WTC11 (cell line): ENCODE data around the gene ABHD17B. TPM values are rescaled to one million over a fixed set of nuclear protein-coding genes. Genes with fewer than 3 reads are reported as not detected.

Source experiments
- ATAC-seq: fragments of 200-7000 bp; cut with Tn5 transposase; 2 replicates; pipeline ENCODE4 v1.10.0; 2021; ENCODE audit warnings: mild to moderate bottlenecking, moderate library complexity
- CTCF ChIA-PET: fragments of 300-600 bp; sonication (Branson Sonifier 250); formaldehyde crosslinking; loops from one replicate; lab custom pipeline; 2021; ENCODE audit warnings: antibody characterized with exemption; lab: Charles Lee
- POLR2A ChIA-PET: fragments of 350-600 bp; sonication (Branson Sonifier 250); formaldehyde crosslinking; loops from one replicate; lab custom pipeline; 2021; ENCODE audit warnings: antibody characterized with exemption; lab: Charles Lee
- DNase-seq: peaks from one replicate; pipeline ENCODE4 v3.0.0; 2021; ENCODE audit warnings: low spot score
- H3K27ac Mint-ChIP-seq: 2 replicates; pipeline ENCODE4 v1.8.0; 2021; ENCODE audit warnings: mixed read lengths
- H3K27me3 Mint-ChIP-seq: 2 replicates; pipeline ENCODE4 v1.8.0; 2021; ENCODE audit warnings: low read depth, mild to moderate bottlenecking, moderate library complexity, mixed read lengths
- H3K36me3 Mint-ChIP-seq: 2 replicates; pipeline ENCODE4 v1.8.0; 2021; ENCODE audit warnings: mixed read lengths
- H3K4me1 Mint-ChIP-seq: 2 replicates; pipeline ENCODE4 v1.8.0; 2022; ENCODE audit warnings: mixed read lengths
- H3K4me3 Mint-ChIP-seq: 2 replicates; pipeline ENCODE4 v1.8.0; 2021; ENCODE audit warnings: mild to moderate bottlenecking, moderate library complexity, mixed read lengths
- H3K9me3 Mint-ChIP-seq: 2 replicates; pipeline ENCODE4 v1.8.0; 2021; ENCODE audit warnings: mixed read lengths
- ATF1 ChIP-seq: sonication (generic); formaldehyde crosslinking; IDR thresholded peaks from 2 replicates; pipeline ENCODE4 v1.8.1; 2023; ENCODE audit warnings: mild to moderate bottlenecking, moderate library complexity, missing genetic modification reagents
- CBFB ChIP-seq: sonication (generic); formaldehyde crosslinking; IDR thresholded peaks from 2 replicates; pipeline ENCODE4 v1.8.1; 2022; ENCODE audit warnings: mild to moderate bottlenecking, low read depth, missing genetic modification reagents
- E2F4 ChIP-seq: sonication (generic); formaldehyde crosslinking; IDR thresholded peaks from 2 replicates; pipeline ENCODE4 v1.8.1; 2022; ENCODE audit warnings: low read depth, mild to moderate bottlenecking, moderate library complexity, missing genetic modification reagents, borderline replicate concordance
- EMX1 ChIP-seq: fragments of 250-450 bp; sonication (Bioruptor Pico); IDR thresholded peaks from 2 replicates; pipeline ENCODE4 v1.8.0; 2021; ENCODE audit warnings: mild to moderate bottlenecking
- ERG ChIP-seq: fragments of 250-450 bp; sonication (Bioruptor Pico); IDR thresholded peaks from 2 replicates; pipeline ENCODE4 v1.8.0; 2021; ENCODE audit warnings: mild to moderate bottlenecking
- FOXK1 ChIP-seq: sonication (generic); formaldehyde crosslinking; IDR thresholded peaks from 2 replicates; pipeline ENCODE4 v1.8.0; 2022; ENCODE audit warnings: mild to moderate bottlenecking, moderate library complexity, missing genetic modification reagents
- FOXP1 ChIP-seq: sonication (generic); formaldehyde crosslinking; IDR thresholded peaks from 2 replicates; pipeline ENCODE4 v1.8.0; 2022; ENCODE audit warnings: missing genetic modification reagents, mild to moderate bottlenecking, moderate library complexity, borderline replicate concordance
- IRF2 ChIP-seq: sonication (generic); formaldehyde crosslinking; IDR thresholded peaks from 2 replicates; pipeline ENCODE4 v1.8.0; 2022; ENCODE audit warnings: low read depth, missing genetic modification reagents, borderline replicate concordance
- PRRX2 ChIP-seq: fragments of 250-450 bp; sonication (Bioruptor Pico); IDR thresholded peaks from 2 replicates; pipeline ENCODE4 v1.8.0; 2021; ENCODE audit warnings: mild to moderate bottlenecking
- RORB ChIP-seq: fragments of 250-450 bp; sonication (Bioruptor Pico); IDR thresholded peaks from 2 replicates; pipeline ENCODE4 v1.9.0; 2021; ENCODE audit warnings: mild to moderate bottlenecking
- TP53 ChIP-seq: sonication (generic); formaldehyde crosslinking; IDR thresholded peaks from 2 replicates; pipeline ENCODE4 v1.8.1; 2023; ENCODE audit warnings: mild to moderate bottlenecking, missing genetic modification reagents
- ZNF121 ChIP-seq: sonication (generic); formaldehyde crosslinking; IDR thresholded peaks from 2 replicates; pipeline ENCODE4 v1.8.0; 2023; ENCODE audit warnings: missing genetic modification reagents
- total RNA-seq: library from RNA; stranded (reverse); gene quantifications from 3 replicates; pipeline ENCODE4 v1.2.3, GENCODE V29; 2021
- TF ChIP-seq, protein P1 (sequence below): sonication (generic); formaldehyde crosslinking; IDR thresholded peaks from 2 replicates; pipeline ENCODE4 v1.8.1; 2023; ENCODE audit warnings: mild to moderate bottlenecking, moderate library complexity, missing genetic modification reagents
- TF ChIP-seq, protein P2 (sequence below): sonication (generic); formaldehyde crosslinking; IDR thresholded peaks from 2 replicates; pipeline ENCODE4 v1.8.1; 2023; ENCODE audit warnings: mild to moderate bottlenecking, missing genetic modification reagents, moderate library complexity
- TF ChIP-seq, protein P3 (sequence below): sonication (generic); formaldehyde crosslinking; IDR thresholded peaks from 2 replicates; pipeline ENCODE4 v1.8.0; 2023; ENCODE audit warnings: mild to moderate bottlenecking, missing genetic modification reagents
- TF ChIP-seq, protein P4 (sequence below): fragments of 250-450 bp; sonication (Bioruptor Pico); conservative IDR thresholded peaks from 2 replicates; pipeline ENCODE4 v1.9.0; 2021; ENCODE audit warnings: mild to moderate bottlenecking

ABHD17B gene
- total RNA-seq, 1 experiment from 2014 or later: 56.6 TPM

DNA sequence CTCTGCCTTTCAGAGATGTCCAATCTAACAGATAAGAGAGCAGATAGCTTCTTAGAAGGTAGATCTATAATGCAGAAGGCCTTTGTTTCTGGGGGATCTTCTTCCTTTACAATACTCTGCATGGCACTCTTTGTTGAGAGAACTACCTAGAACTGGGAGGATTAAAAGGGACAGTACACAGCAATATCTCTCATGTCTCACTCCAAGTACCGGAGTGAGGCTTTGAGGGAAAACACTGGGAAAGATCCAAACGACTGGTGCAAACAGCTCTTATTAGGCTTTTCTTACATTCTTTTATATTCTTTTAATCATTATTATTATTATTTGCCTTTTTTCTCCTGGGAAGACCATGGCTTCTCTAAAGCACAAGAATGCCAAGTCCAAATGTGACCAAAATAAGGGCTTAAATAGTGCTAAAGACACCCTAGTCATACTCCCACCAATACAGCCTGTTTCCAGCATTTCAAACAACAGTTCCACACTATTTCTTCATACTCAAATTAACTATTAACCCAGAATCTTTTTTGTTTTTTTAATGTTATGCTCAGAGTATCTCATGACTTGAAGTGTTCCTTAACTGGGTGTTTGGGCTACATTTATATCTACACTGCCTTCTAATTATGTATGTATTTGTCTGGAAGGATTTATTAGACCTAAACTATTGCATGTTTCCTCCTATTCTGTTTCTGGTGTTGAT, 52.7 kb downstream of the ABHD17B start:
- DNase-seq: no peak
- POLR2A ChIA-PET: no interaction called here
- TF ChIP-seq EMX1 (no peak), ZNF121 (CRISPR knock-in tag) (no peak), IRF2 (CRISPR knock-in tag) (no peak), TP53 (CRISPR knock-in tag) (no peak), CBFB (CRISPR knock-in tag) (no peak), FOXK1 (CRISPR knock-in tag) (no peak), ATF1 (CRISPR knock-in tag) (no peak), PRRX2 (CRISPR knock-in tag) (no peak)
- TF ChIP-seq, protein P1, sequence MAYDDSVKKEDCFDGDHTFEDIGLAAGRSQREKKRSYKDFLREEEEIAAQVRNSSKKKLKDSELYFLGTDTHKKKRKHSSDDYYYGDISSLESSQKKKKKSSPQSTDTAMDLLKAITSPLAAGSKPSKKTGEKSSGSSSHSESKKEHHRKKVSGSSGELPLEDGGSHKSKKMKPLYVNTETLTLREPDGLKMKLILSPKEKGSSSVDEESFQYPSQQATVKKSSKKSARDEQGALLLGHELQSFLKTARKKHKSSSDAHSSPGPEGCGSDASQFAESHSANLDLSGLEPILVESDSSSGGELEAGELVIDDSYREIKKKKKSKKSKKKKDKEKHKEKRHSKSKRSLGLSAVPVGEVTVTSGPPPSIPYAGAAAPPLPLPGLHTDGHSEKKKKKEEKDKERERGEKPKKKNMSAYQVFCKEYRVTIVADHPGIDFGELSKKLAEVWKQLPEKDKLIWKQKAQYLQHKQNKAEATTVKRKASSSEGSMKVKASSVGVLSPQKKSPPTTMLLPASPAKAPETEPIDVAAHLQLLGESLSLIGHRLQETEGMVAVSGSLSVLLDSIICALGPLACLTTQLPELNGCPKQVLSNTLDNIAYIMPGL (CRISPR knock-in tag): no peak
- TF ChIP-seq, protein P2, sequence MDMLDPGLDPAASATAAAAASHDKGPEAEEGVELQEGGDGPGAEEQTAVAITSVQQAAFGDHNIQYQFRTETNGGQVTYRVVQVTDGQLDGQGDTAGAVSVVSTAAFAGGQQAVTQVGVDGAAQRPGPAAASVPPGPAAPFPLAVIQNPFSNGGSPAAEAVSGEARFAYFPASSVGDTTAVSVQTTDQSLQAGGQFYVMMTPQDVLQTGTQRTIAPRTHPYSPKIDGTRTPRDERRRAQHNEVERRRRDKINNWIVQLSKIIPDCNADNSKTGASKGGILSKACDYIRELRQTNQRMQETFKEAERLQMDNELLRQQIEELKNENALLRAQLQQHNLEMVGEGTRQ (CRISPR knock-in tag): no peak

DNA sequence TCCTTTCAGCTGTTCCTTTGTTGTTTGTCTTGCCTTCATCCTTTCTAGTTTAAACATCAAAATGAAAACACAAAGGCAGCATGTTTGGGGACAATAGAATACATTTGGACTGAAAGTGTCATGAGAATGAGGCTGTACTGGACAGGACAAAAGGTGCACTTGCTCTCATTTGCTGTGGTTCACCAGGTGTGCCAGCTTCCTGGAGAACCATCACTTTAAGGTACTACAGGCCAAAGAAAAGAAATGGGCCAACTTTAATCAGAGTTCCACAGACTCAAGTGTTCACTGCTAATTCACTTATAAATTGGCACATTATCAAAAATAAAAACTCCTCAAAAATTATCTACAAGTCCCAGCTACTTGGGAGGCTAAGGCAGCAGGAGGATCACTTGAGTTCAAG, 53.8 kb downstream of the ABHD17B start:
- ChIA-PET CTCF (no interaction called here), POLR2A (no interaction called here)
- ATAC-seq: no peak
- Mint-ChIP-seq H3K27ac (no peak overlapping the region), H3K9me3 (peaks cover 18% of the 10 kb centered on the region), H3K27me3 (no peaks in the 10 kb centered on the region), H3K4me3 (no peak overlapping the region), H3K4me1 (peaks cover 9% of the 10 kb centered on the region; the same call in 1 of the 2 replicates), H3K36me3 (peaks cover 29% of the 10 kb centered on the region)
- TF ChIP-seq FOXP1 (CRISPR knock-in tag): no peak
- TF ChIP-seq, protein P3, sequence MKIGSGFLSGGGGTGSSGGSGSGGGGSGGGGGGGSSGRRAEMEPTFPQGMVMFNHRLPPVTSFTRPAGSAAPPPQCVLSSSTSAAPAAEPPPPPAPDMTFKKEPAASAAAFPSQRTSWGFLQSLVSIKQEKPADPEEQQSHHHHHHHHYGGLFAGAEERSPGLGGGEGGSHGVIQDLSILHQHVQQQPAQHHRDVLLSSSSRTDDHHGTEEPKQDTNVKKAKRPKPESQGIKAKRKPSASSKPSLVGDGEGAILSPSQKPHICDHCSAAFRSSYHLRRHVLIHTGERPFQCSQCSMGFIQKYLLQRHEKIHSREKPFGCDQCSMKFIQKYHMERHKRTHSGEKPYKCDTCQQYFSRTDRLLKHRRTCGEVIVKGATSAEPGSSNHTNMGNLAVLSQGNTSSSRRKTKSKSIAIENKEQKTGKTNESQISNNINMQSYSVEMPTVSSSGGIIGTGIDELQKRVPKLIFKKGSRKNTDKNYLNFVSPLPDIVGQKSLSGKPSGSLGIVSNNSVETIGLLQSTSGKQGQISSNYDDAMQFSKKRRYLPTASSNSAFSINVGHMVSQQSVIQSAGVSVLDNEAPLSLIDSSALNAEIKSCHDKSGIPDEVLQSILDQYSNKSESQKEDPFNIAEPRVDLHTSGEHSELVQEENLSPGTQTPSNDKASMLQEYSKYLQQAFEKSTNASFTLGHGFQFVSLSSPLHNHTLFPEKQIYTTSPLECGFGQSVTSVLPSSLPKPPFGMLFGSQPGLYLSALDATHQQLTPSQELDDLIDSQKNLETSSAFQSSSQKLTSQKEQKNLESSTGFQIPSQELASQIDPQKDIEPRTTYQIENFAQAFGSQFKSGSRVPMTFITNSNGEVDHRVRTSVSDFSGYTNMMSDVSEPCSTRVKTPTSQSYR (CRISPR knock-in tag): no peak
- TF ChIP-seq E2F4 (CRISPR knock-in tag): no peak
- TF ChIP-seq RORB: no peak
- TF ChIP-seq ERG (CRISPR knock-in tag): no peak
- TF ChIP-seq, protein P4, sequence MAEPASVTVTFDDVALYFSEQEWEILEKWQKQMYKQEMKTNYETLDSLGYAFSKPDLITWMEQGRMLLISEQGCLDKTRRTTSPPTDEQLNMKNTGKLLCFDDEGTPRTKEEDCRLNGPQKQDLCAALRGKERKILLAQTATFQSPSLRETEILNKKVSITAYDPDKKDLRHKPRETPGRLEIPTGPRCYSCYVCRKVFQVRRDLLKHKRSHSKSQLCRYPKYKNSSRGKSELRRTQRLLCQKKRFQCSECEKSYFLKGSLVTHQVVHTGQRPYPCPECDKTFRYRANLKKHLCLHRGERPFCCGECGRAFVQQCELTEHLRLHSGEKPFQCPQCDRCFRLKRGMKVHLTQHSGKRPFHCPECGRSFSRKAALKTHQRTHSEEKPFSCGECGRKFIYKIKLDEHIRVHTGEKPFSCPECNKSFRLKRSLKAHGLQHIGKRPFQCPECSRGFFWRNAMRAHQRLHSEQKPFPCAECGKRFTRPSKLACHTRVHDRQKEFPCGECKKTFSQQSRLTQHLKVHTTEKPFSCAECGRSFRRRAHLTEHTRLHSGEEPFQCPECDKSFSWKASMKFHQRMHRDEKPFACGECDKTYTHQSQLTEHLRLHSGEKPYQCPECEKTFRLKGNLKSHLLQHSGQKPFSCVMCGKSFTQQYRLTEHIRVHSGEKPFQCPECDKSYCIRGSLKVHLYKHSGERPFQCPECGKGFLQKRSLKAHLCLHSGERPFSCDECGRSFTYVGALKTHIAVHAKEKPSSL (CRISPR knock-in tag): no peak
- no peak for DNase-seq

More for the DNA sequence above, 52.7 kb downstream of the ABHD17B start:
- peaks cover 18% of the 10 kb centered on the region for H3K9me3 Mint-ChIP-seq
- H3K27me3 Mint-ChIP-seq: no peaks in the 10 kb centered on the region
- CTCF ChIA-PET: no interaction called here
- H3K27ac Mint-ChIP-seq: no peak overlapping the region
- H3K36me3 Mint-ChIP-seq: peaks cover 37% of the 10 kb centered on the region
- no peak overlapping the region for H3K4me3 Mint-ChIP-seq
- no peak for ATAC-seq
- peaks cover 9% of the 10 kb centered on the region; the same call in 1 of the 2 replicates for H3K4me1 Mint-ChIP-seq
